Liver (tissue), 3 donors: ENCODE measurements around the gene SRSF6.
A peak's percentile ranks its signal among the peaks of the same experiment; 100 is the strongest.

Experiments used
- ATF3 ChIP-seq: IDR thresholded peaks from 2 replicates; pipeline ENCODE4 v1.6.1; 2016; ENCODE audit warnings: antibody characterized with exemption
- CTCF ChIP-seq: fragments of 150-350 bp; IDR thresholded peaks from 2 replicates; pipeline ENCODE4 v1.5.1; 2017; ENCODE audit warnings: improper control_type of control experiment, low read depth, low read length; ENCODE audit not compliant: missing input control
- FOXA1 ChIP-seq: IDR thresholded peaks from 2 replicates; pipeline ENCODE4 v1.6.1; 2016; ENCODE audit warnings: antibody characterized with exemption
- GABPA ChIP-seq, 2 donors: IDR thresholded peaks in 1 of 2; conservative IDR thresholded peaks in 1 of 2; 2 replicates each; pipeline ENCODE4 v1.6.1; 2016; ENCODE audit warnings: antibody characterized with exemption in 2 of 2, mild to moderate bottlenecking in 1 of 2, moderate library complexity in 1 of 2
- JUND ChIP-seq, 2 donors: IDR thresholded peaks; 2 replicates each; pipeline ENCODE4 v1.6.1; 2016; ENCODE audit warnings: antibody characterized with exemption in 2 of 2
- NR2F2 ChIP-seq: IDR thresholded peaks from 2 replicates; pipeline ENCODE4 v1.6.1; 2016; ENCODE audit warnings: antibody characterized with exemption
- RAD21 ChIP-seq, 2 donors: IDR thresholded peaks; 2 replicates each; pipeline ENCODE4 v1.6.1; 2016; ENCODE audit warnings: antibody characterized with exemption in 2 of 2, mild to moderate bottlenecking in 2 of 2
- REST ChIP-seq: IDR thresholded peaks from 2 replicates; pipeline ENCODE4 v1.6.1; 2016; ENCODE audit warnings: antibody characterized with exemption, mild to moderate bottlenecking
- RXRA ChIP-seq, 2 donors: IDR thresholded peaks; 2 replicates each; pipeline ENCODE4 v1.6.1; 2017 to 2018; ENCODE audit warnings: antibody characterized with exemption in 2 of 2, mild to moderate bottlenecking in 1 of 2
- SP1 ChIP-seq: IDR thresholded peaks from 2 replicates; pipeline ENCODE4 v1.6.1; 2018; ENCODE audit warnings: antibody characterized with exemption, mild to moderate bottlenecking
- TAF1 ChIP-seq: conservative IDR thresholded peaks from 2 replicates; pipeline ENCODE4 v1.6.1; 2016; ENCODE audit warnings: antibody characterized with exemption, mild to moderate bottlenecking
- YY1 ChIP-seq: IDR thresholded peaks from 2 replicates; pipeline ENCODE4 v1.6.1; 2016; ENCODE audit warnings: antibody characterized with exemption, mild to moderate bottlenecking
- ZBTB33 ChIP-seq: IDR thresholded peaks from 2 replicates; pipeline ENCODE4 v1.6.1; 2016; ENCODE audit warnings: antibody characterized with exemption
- TF ChIP-seq, protein P1 (sequence below): IDR thresholded peaks from 2 replicates; pipeline ENCODE4 v1.6.1; 2016; ENCODE audit warnings: antibody characterized with exemption
- donor health status: healthy.
- donor health status: healthy.

GRCh38 chr20:43452404-43453126, 5.1 kb upstream of the SRSF6 start:
- TF ChIP-seq FOXA1 (no peak), CTCF (no peak), REST (no peak), GABPA (IDR thresholded peaks at IDR 0.05 in 1 of 2, conservative IDR thresholded peaks at IDR 0.05 in 1 of 2) (no peak), ATF3 (no peak), NR2F2 (peak; percentile 39), RXRA (IDR thresholded peaks at IDR 0.05) (peak; percentile 94), RAD21 (IDR thresholded peaks at IDR 0.05) (no peak), ZBTB33 (no peak), YY1 (no peak), JUND (IDR thresholded peaks at IDR 0.05) (no peak), SP1 (peak; percentile 57), TAF1 (no peak)
- TF ChIP-seq, protein P1, sequence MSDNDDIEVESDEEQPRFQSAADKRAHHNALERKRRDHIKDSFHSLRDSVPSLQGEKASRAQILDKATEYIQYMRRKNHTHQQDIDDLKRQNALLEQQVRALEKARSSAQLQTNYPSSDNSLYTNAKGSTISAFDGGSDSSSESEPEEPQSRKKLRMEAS, result no peak
